ENCODE measurements around the gene SERPINB6. TPM values are rescaled to one million over a fixed set of nuclear protein-coding genes. Genes with fewer than 3 reads are reported as not detected.

The SERPINB6 gene
- total RNA-seq, 4 donors from 2014 or later = 130 to 185 (median 155) TPM

GRCh38 chr6:2962004-2962403, 9.4 kb downstream of the SERPINB6 start:
- Histone ChIP-seq H3K36me3 (peaks cover 0 to 16% (median 0%) of the 10 kb centered on the region in 3 donors), H3K27me3 (no peaks in the 10 kb centered on the region), H3K27ac (peak overlapping the region in 3 of 4 donors; percentile 46 to 75 (median 66)), H3K9me3 (no peaks in the 10 kb centered on the region), H3K4me1 (peaks cover 0 to 88% (median 36%) of the 10 kb centered on the region in 4 donors), H3K4me3 (no peak overlapping the region)
- no peak for TF ChIP-seq POLR2A (IDR thresholded peaks at IDR 0.05)
- no peak for TF ChIP-seq EP300 (IDR thresholded peaks at IDR 0.05)
- no peak for TF ChIP-seq CTCF (IDR thresholded peaks at IDR 0.05)
- WGBS, 2 donors = 85 to 88% methylated on average over 9 of the region's 9 CpGs
- DNase-seq (ENCODE audit: low spot score in 2 of 2) = no peak

GRCh38 chr6:2961506-2961905, 9.9 kb downstream of the SERPINB6 start:
- no peak for DNase-seq (ENCODE audit: low spot score in 2 of 2)
- Histone ChIP-seq H3K27ac (peak overlapping the region in 3 of 4 donors; percentile 4 to 75 (median 66)), H3K27me3 (no peaks in the 10 kb centered on the region), H3K4me1 (peaks cover 0 to 90% (median 36%) of the 10 kb centered on the region in 4 donors), H3K9me3 (no peaks in the 10 kb centered on the region), H3K4me3 (no peak overlapping the region), H3K36me3 (peaks cover 0 to 21% (median 0%) of the 10 kb centered on the region in 3 donors)
- no peak for TF ChIP-seq POLR2A (IDR thresholded peaks at IDR 0.05)
- TF ChIP-seq CTCF (IDR thresholded peaks at IDR 0.05) = no peak
- TF ChIP-seq EP300 (IDR thresholded peaks at IDR 0.05) = no peak
- WGBS, 2 donors = 74 to 84% methylated on average over 7 of the region's 7 CpGs

GRCh38 chr6:2960935-2961334, 10.4 kb downstream of the SERPINB6 start:
- no peaks in the 10 kb centered on the region for H3K27me3 ChIP-seq
- H3K27ac ChIP-seq = peak overlapping the region in 3 of 4 donors; percentile 4 to 75 (median 66)
- peaks cover 0 to 85% (median 33%) of the 10 kb centered on the region in 4 donors for H3K4me1 ChIP-seq
- no peaks in the 10 kb centered on the region for H3K9me3 ChIP-seq
- no peak for DNase-seq (ENCODE audit: low spot score in 2 of 2)
- TF ChIP-seq EP300 (IDR thresholded peaks at IDR 0.05) (no peak), POLR2A (IDR thresholded peaks at IDR 0.05) (no peak), CTCF (IDR thresholded peaks at IDR 0.05) (no peak)
- WGBS, 2 donors = 62 to 66% methylated on average over 4 of the region's 4 CpGs
- H3K4me3 ChIP-seq = no peak overlapping the region
- H3K36me3 ChIP-seq = peaks cover 0 to 27% (median 0%) of the 10 kb centered on the region in 3 donors

GRCh38 chr6:2959909-2960719, 11.3 kb downstream of the SERPINB6 start:
- Histone ChIP-seq H3K4me1 (peaks cover 0 to 77% (median 32%) of the 10 kb centered on the region in 4 donors), H3K27ac (peak overlapping the region in 2 of 4 donors; percentile 66 to 75), H3K9me3 (no peaks in the 10 kb centered on the region)

More at GRCh38 chr6:2959909-2960719, 11.3 kb downstream of the SERPINB6 start:
- TF ChIP-seq CTCF (IDR thresholded peaks at IDR 0.05) (no peak), EP300 (IDR thresholded peaks at IDR 0.05) (no peak)
- Histone ChIP-seq H3K36me3 (peaks cover 0 to 35% (median 0%) of the 10 kb centered on the region in 3 donors), H3K27me3 (no peaks in the 10 kb centered on the region), H3K4me3 (no peak overlapping the region)
- DNase-seq (ENCODE audit: low spot score in 2 of 2) = no peak
- 67 to 71% methylated on average over 12 of the region's 12 CpGs for WGBS, 2 donors

All from tibial nerve (tissue), 4 donors.